GM12864 (cell line): Measurements from ENCODE around the gene METTL15.

Experiments used
- DNase-seq: peaks from one replicate; pipeline ENCODE4 v3.0.0-alpha.2; 2011; ENCODE audit warnings: low read depth
- H3K4me3 ChIP-seq: 2 replicates; pipeline ENCODE4 v1.5.1; 2011; ENCODE audit warnings: mild to moderate bottlenecking, low read depth, low read length, control low read depth
- CTCF ChIP-seq: IDR thresholded peaks from 2 replicates; pipeline ENCODE4 v1.5.1; 2011; ENCODE audit warnings: low read depth, mild to moderate bottlenecking, moderate library complexity, low read length, control low read depth, inconsistent platforms; ENCODE audit errors: missing control alignments

The METTL15 gene

GRCh38 chr11:28146123-28146751 lies 38.0 kb downstream of the METTL15 start:
- DNase-seq: no peak
- no peak overlapping the region for H3K4me3 ChIP-seq
- no peak for TF ChIP-seq CTCF

- no peak for TF ChIP-seq CTCF
- no peak for DNase-seq
- H3K4me3 ChIP-seq: no peak overlapping the region
Measured at GRCh38 chr11:28152743-28153142, 44.6 kb downstream of the METTL15 start.

GRCh38 chr11:28153586-28153985 lies 45.4 kb downstream of the METTL15 start:
- no peak for TF ChIP-seq CTCF
- DNase-seq: no peak

GRCh38 chr11:28168718-28169117 lies 60.5 kb downstream of the METTL15 start:
- DNase-seq: no peak
- no peak overlapping the region for H3K4me3 ChIP-seq

More at GRCh38 chr11:28153586-28153985, 45.4 kb downstream of the METTL15 start:
- H3K4me3 ChIP-seq: no peak overlapping the region

GRCh38 chr11:28169816-28170215 lies 61.6 kb downstream of the METTL15 start:
- H3K4me3 ChIP-seq: no peak overlapping the region
- TF ChIP-seq CTCF: no peak
- no peak for DNase-seq

More at GRCh38 chr11:28168718-28169117, 60.5 kb downstream of the METTL15 start:
- TF ChIP-seq CTCF: no peak

GRCh38 chr11:28170759-28171158 lies 62.6 kb downstream of the METTL15 start:
- DNase-seq: no peak
- no peak for TF ChIP-seq CTCF

GRCh38 chr11:28176351-28176750 lies 68.2 kb downstream of the METTL15 start:
- no peak for DNase-seq
- H3K4me3 ChIP-seq: no peak overlapping the region
- TF ChIP-seq CTCF: no peak

More at GRCh38 chr11:28170759-28171158, 62.6 kb downstream of the METTL15 start:
- no peak overlapping the region for H3K4me3 ChIP-seq
